Activated CD4-positive, alpha-beta T cell treated with anti-CD3 and anti-CD28 coated beads, Interleukin-2, amount 50 U/mL, for 16 hours (primary cell): ENCODE results near the gene CD300A.

Source experiments
- DNase-seq: peaks from one replicate; pipeline ENCODE4 v3.0.0-alpha.2; 2020

The CD300A gene

GRCh38 chr17:74466111-74466827 is at the start of gene CD300A:
Gene CD300A, plus strand, starts transcription at chr17:74466634. Its CDS starts 70 bp downstream, at chr17:74466704.
- DNase-seq, result peak; percentile 21

- DNase-seq, result peak; percentile 5
These were observed 49.0 kb upstream of the CD300A start for GRCh38 chr17:74417178-74418045.

- DNase-seq, result no peak
These were observed 46.5 kb upstream of the CD300A start for GRCh38 chr17:74419928-74420411.

- no peak for DNase-seq
These were observed 42.3 kb upstream of the CD300A start for GRCh38 chr17:74424117-74424516.

GRCh38 chr17:74424657-74425056 is 41.8 kb upstream of the CD300A start:
- DNase-seq, result no peak

GRCh38 chr17:74426551-74427047 is 39.8 kb upstream of the CD300A start:
- DNase-seq, result no peak

GRCh38 chr17:74427048-74427762 is 39.2 kb upstream of the CD300A start:
- no peak for DNase-seq

- DNase-seq, result no peak
These were observed 38.7 kb upstream of the CD300A start for GRCh38 chr17:74427763-74428153.

GRCh38 chr17:74429604-74430384 is 36.6 kb upstream of the CD300A start:
- DNase-seq, result no peak

- no peak for DNase-seq
These were observed 36.1 kb upstream of the CD300A start for GRCh38 chr17:74430385-74430705.

- DNase-seq, result no peak
These were observed 35.5 kb upstream of the CD300A start for GRCh38 chr17:74430706-74431567.

GRCh38 chr17:74431568-74432423 is 34.6 kb upstream of the CD300A start, which contains the start of gene GPRC5C:
Gene GPRC5C, plus strand, starts transcription at chr17:74432088. Its CDS starts 7,689 bp downstream, at chr17:74439777.
- DNase-seq, result peak; percentile 52

GRCh38 chr17:74432424-74432690 is 34.1 kb upstream of the CD300A start:
- no peak for DNase-seq

GRCh38 chr17:74432766-74433391 is 33.6 kb upstream of the CD300A start:
- DNase-seq, result no peak

GRCh38 chr17:74433421-74434121 is 32.9 kb upstream of the CD300A start:
- DNase-seq, result no peak

- DNase-seq, result no peak
These were observed 30.6 kb upstream of the CD300A start for GRCh38 chr17:74435775-74436359.

GRCh38 chr17:74437702-74438101 is 28.7 kb upstream of the CD300A start:
- no peak for DNase-seq

- DNase-seq, result no peak
These were observed 26.5 kb upstream of the CD300A start for GRCh38 chr17:74439691-74440567.
